Measurements from ENCODE around the gene PLPP2. TPM values are rescaled to one million over a fixed set of nuclear protein-coding genes. Genes with fewer than 3 reads are reported as not detected.

The PLPP2 gene
- total RNA-seq, 1 experiment from 2014 or later, result 91.1 TPM

DNA sequence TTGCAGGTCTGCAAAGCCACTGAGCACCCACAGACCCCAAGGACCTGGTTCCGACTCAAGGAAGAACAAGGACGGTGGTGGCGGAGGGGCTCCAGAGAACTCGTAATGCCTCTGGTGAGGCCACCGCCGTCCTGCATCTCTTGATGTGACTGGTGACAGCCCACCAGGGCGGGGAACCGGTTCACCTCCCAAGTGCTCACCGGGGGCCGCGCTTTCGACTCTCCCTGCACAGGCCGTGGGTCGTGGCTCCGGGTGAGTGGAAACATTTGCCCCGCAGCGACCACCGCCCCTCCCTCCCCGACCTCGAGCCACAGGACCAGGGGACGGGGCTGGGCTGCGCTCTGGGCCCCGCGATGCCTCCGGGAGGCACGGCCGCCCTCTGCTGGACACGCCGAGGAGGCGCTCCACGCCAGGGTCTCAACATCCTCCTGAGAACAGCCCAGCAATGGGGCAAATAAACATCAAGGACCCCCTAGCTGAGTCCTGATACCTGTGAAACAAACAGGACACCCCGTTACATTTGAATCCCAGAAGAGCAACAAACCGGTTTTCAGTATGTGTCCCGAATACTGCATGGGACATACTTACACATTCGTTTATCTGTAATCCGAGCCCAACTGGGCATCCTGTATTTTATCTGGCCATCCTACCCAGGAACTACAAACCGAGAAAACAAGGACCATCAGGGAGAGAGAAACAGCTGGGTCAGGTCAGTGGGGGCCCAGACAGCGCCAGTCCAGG lies 3.9 kb upstream of the PLPP2 start:
- DNase-seq (ENCODE audit: extremely low read depth, low read depth), result no peak

DNA sequence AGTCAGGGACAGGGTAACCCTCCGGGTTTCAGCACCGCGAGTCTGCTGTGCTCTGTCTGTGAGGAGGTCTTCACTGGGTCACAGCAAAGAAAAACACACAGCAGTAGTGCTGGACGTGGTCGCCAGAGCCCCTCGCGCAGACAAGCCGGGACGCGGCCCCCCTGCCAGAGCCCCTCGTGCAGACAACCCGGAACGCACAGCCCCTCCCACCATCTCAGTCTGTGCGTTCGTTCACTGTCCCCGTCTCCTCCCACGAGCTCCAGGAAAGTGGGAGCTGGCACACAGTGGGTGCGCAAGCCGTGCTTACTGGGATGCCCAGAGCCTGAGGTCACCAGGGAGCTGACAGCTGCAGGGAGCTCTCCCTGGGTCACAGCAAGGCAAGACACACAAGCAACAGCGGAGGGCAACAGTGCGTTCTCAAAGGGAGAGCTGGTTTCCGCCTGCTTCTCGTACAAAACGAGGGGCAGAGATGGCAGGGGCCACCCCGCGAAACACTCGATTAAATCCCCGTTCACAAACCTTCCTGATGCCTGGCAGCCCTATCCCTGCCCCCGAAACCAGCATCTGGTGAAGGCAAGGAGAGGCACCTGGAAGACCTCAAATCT lies 3.2 kb upstream of the PLPP2 start:
- no peak for DNase-seq (ENCODE audit: extremely low read depth, low read depth)

DNA sequence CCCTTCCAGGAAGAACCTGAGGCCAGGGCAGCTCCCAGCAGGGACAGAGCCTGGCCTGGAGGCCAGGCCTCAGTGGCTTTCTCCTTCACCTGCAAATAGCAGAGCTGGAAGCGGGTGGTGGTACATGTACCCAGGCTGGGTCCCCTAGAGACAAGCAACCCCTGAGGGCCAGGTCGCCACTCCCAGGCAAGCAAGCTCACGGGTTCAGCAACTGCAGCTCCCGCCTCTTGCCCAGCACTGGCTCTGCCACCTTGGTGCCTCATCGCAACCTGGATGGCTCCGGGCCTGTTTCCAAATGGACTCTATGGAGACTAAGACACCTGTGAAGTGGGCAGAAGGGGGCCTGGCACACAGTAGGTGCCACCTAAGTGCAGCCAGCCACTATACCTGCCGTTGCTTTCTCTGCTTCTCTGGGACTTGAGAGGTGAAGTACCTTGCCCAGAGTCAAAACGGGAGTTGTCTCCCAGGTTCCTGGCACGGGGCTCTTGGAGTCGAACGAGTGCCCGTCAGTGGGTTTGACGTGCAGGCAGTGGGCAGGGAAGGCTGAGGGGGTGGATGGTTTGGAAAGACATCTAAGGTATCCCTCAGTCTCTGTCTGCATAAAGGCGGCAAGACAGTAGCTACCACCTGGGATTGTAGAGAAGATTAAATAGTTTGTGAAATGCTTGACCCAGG lies 2.4 kb upstream of the PLPP2 start:
- DNase-seq (ENCODE audit: extremely low read depth, low read depth), result no peak

DNA sequence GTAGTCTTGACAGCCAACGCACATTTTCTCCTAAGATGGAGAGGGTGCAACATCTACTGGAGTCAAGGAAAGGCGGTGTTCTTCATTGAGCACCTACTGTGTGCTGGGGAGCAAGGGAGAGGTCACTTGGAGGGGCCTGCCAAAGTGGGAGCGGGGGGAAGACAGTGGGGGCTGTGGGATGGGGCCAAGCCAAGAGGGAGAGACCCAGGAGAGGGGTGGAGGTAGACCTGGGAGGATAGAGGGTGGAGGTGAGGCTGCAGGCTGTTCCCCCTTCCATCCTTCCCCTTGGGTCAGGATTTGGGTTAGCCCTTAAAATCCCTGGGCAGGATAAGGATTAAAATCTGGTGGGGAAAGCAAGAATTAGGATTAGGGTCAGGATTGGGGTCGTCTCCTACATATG lies 1.7 kb upstream of the PLPP2 start:
- DNase-seq (ENCODE audit: extremely low read depth, low read depth), result no peak

DNA sequence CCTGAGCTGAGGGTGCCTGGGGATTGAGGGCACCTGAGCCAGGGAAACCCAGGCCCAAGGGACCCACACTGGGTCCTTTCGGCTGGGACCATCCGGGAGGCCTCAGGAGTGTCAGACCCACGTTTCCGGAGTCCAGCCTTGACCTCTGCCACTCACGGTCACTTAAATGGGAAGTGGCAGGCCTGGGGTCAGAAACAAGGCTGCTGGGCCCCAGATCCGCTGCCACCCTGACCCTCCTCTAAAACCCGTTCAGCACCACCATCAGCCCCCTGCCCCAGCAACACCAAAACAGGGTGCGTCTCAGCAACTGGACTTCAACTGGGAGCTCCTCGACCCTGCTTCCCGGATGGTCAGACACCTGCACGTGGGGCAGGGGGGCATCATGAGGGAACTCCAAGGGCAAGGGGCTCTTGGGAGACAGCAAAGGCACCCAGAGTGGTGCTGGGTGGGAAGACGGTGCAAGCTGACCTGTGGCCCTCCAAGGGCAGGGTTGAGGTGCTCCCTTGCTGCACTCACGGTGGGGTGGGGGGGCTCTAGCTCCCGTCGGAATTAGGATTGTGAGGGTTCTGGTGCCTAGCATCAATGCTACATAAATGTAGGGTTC lies 1.2 kb upstream of the PLPP2 start:
- no peak for DNase-seq (ENCODE audit: extremely low read depth, low read depth)

DNA sequence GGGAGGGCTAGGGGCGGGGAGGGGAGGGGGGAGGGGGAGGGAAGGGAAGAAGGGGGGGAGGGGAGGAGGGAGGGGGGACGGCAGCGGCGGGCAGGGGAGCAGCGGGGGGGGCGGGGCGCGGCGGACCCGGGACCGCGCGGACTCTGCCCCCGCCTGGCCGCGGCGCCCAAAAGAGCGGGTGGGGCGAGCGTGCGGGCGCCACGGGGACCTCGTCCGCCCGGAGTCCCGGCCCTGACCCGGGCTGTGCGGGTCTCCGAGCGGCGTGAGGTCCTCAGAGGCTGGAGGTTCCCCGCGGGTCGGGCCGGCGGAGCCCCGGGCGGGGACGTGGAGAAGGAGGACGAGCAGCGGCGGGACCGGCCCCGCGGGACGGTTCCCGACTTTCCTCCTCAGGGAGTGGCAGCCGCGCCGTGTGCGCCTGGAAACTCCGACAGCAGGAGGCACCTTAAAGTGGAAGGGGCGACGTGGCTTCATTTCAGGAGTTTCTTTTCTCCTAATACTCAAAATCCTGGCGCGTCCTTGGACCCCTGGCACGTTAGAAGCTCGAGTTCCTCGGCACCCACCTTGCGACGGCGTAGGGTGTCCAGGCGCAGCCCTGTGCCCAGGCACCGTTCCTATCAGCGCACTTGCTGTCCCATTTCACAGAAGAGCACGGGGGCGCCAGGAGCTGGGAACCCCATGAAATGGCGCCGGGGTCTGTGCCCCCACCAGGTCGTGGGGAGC lies 518 bp upstream of the PLPP2 start:
- no peak for DNase-seq (ENCODE audit: extremely low read depth, low read depth)

DNA sequence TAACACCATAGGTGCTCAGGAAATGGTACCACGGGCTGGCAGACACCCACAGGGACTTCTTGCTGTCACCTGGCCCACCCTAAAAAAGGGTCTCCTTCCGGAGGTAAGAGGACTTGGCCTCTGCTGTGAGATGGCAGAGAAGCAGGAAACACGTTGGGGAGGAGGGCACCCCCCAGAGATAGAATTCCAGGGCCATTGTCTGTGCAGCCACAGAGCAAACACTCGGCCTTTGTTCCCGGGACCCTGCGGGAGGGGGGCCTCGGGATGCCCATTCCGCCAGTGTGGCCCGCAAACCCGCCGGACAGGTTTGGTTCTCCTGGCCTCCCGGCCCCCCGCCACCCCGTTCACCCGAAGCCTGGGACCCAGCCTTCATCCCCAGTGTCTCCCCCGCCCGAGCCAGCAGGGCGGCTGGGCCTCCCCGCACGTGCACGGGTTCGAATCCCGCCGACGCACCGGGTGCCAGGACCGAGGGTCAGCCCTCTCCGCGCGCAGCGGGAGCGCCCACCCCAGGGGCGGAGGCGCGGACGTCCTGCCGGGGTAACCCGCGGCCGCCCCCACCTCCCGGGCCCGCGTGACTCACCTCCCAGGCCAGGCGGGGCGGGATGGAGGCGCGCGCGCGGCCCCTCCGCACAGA lies 714 bp downstream of the PLPP2 start:
- DNase-seq (ENCODE audit: extremely low read depth, low read depth), result no peak

DNA sequence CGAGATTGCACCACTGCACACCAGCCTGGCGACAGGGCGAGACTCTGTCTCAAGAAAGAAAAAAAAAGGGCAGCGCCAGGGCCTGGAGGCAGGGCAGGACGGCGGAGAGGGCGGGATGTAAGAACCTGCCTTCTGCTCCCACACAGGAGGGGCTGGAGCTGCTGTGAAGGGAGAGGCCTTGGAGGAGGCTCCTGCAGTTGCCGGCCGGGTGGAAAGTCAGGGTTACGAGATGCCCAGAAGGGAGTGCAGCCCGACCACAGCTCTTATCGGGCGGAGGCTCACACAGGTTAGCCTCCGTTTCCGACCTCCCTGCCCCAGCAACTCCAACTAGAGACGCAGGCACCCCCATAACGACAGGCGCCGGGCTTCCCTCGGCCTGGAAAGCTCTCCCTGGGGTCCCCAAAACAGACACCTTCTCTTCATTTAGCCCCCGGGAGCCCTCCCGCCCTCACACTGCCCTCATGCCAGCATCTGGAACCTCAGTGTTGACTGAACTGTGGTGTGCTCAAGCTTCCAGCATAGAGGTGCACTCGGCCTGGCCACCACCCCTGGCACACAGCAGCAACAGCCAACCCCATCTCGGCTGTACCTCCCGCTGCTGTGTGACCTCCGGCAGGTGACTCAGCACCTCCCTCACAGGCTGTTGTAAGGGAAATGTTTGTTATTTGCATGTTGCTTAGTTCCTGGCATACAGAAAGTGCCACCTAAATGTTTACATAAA lies 1.4 kb downstream of the PLPP2 start:
- DNase-seq (ENCODE audit: extremely low read depth, low read depth), result peak; percentile 56

DNA sequence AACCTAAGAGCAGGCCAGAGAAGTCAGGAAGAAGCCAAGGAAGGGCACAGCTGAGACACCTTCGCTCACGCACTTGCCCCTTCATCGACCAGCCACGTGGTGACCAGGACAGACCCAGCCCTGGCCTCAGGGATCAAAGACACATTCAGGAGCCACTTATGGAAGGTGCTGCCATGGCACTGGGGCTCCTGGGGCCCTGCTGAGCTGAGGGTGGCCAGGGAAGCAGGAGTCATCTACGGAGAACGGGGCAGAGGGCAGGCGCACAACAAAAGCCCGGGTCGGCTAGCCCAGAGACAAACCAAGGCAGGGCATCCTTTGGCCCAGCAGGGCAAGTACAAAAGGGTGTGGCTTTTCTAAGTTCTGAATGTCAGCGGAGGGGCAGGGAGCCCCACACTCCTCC lies 2.3 kb downstream of the PLPP2 start:
- no peak for DNase-seq (ENCODE audit: extremely low read depth, low read depth)

DNA sequence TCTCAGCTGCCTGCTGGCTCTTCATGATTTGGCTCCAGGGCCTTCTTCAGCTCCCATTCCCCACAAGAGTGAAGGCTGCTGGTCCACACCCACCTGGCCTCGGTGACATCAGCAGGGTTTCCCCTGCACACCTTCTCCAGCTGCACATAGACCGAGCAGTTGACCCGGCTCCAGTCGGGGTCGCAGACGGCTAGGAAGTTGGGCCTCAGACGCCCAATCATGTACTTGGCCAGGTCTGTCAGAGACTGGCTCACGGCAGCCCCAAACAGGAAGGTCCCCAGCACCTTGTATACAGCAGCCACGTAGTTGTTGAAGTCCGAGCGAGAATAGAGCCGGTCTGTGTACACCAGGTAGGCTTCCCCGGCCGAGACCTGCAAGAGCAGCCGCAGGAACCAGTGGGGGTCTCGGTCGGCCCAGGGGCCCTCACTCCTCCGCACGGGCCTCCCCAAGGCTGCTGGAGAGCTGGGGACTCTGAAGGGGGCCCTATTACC lies 3.8 kb downstream of the PLPP2 start:
- no peak for DNase-seq (ENCODE audit: extremely low read depth, low read depth)

DNA sequence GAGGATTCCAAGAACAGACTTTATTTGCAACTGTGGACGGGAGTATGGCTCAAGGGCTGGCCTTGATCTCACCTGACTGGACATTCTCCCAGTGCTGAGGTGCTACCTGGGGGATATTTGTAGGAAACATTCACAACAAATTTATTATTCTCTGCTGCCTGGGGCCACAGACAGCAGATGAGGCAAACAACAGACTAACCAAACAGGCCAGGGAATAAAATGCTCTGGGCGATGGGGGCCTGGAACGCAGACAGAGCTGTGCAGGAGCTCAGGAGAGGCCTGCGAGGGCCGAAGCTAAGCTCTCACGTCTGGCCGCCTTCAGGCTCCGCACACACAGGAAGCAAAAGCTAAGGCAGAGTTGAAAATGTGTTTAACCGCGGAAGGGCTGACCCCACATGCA lies 7.8 kb downstream of the PLPP2 start:
- DNase-seq (ENCODE audit: extremely low read depth, low read depth), result no peak

DNA sequence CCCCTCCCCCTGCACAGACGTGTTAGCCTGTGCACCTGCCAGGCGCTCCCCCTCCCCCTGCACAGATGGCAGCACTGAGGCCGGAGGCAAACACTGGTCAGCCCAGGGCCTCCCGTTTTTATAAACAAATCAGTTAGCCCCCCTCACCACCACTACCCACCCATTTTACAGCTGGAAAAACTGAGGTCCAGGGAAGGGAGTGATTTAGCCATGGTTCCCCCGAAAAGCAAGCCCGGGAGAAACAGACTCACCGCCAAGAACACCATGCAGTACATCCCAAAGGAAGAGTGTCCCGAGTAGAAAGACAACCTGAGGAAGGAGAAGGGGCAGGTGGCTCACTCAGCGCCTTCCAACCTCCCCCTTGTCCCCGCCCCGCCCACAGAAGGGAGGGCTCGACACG lies 8.7 kb downstream of the PLPP2 start:
- no peak for DNase-seq (ENCODE audit: extremely low read depth, low read depth)

DNA sequence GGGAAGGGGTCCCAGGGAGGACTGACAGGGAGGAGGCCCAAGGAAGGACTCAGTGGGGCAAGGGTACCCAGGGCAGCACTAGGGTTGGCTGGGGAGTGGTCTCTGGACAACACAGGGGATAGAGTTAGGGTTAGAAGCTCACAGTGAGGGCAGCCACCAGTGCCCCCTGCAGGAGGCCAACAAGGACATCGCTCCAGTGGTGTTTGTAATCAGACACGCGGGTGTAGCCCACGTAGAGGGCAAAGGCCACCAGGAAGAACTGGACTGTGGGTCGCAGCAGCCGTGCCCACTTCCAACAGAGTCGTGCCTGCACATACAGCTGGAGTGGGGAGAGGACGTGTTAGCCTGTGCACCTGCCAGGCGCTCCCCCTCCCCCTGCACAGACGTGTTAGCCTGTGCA lies 9.2 kb downstream of the PLPP2 start:
- DNase-seq (ENCODE audit: extremely low read depth, low read depth), result no peak

DNA sequence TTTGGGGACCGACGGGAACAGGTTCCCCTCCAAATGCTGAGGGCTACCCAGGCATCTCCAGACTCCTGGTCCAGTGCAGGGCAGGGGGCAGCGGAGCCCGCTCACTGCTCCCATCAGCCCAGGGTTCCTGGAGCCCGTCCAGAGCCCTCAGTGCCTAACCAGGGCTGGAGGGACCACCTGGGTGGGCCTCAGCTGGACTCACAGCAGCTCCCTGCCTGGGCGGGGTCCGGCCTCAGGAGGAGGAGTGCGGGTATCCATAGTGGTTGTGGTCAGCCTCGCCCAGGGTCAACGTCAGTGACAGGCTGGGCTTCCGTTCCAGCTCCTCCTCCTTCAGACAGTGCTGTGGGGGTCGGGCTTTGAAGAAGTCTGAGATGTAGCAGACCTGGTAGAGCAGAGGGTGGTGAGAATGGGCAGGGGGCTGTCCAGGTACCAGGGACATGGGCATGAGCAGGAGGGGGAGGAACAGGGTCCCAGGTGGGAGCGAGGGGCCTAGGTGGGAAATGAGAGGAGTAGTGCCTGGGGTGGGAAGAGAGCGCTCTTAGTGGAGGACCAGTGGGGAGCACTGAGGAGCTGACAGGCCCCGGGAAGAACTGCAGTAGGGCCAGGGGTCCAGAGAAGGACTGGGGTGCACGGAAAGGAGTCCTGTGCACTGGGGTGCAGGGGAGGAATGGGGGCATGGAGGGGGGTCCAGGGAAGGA lies 9.9 kb downstream of the PLPP2 start:
- no peak for DNase-seq (ENCODE audit: extremely low read depth, low read depth)

DNA sequence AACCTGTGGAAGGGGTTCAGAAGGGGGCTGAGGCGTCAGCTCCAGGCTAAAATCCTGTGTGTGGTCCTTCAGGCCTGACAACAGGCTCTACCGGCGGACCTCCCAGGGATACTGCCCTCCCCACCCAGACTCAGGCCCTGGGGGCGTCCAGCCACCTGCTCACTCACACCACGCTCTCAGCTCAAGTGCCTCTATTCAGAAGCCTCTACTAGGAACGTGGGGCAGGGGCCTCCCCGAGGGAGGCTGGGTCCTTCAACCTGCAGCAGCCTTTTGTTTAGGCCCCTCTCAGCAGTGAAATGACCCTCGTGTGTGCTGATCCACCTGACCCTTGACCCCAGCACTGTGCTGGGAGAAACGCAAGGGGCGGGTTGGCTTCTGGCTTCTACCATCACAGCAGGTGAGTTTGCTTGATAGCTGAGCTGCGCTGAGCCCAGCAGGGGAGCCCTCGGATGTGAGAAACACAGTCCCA lies 10.6 kb downstream of the PLPP2 start:
- no peak for DNase-seq (ENCODE audit: extremely low read depth, low read depth)

DNA sequence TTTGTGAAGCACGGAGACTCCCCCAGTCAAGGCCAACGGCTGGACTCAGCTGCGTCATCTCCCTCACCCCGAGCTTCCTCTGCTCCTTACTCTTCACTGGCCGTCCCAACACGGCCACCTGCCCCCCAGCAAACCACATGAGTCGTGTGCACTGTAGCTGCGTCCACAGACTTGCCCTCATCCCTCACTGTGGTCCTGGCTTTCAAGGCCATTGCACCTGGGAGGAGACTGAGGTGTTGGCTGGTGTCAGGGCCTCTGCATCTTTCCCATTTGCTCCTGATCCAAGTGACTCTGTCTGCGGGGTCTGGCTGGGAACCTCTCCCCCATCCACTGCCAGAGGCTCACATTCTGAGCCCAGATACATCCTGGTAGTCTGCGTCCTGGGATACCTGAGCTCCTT lies 11.5 kb downstream of the PLPP2 start:
- DNase-seq (ENCODE audit: extremely low read depth, low read depth), result no peak

DNA sequence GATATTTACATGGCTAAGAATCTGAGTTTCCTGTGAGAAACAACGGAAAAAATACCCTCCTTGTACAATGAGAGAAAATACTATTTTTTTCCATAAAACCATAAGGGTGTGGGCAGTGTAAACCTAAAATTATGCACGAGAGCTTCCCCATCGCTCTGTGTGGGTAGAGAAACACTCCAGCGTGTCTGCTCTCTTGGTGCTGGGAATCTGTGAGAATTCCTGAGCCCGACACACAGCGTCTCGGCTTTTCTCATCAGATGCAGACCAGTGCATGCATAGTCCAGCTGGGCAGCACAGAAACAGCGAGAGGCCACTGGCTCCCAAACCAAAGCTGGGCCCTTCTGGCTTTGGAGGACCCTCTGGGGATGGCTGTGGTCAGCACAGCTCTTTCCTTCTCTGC lies 12.0 kb downstream of the PLPP2 start:
- DNase-seq (ENCODE audit: extremely low read depth, low read depth), result no peak

DNA sequence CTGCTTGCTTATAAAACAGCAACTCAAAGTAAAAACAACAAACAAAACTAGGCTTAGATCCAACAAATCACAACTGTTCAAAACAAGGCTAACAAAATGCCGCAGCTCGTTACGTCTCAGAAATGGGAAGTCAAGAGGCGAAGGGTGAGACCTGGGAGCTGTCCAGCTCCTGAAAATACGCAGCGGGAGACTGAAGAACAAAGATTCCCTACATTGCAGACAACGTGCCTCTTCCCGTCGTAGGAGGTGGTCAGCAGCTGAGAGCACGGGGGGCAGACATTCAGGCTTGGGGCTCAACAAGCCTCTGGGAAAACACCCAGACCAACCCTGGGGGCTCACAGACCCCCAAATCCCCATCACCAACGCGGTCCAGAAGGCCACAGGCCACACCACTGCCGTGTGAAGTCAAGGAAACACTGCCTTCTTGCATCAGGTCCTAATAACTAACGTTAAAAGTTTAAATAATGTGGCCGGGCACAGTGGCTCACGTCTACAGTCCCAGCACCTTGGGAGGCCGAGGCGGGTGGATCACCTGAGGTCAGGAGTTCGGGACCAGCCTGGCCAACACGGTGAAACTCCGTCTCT lies 13.5 kb downstream of the PLPP2 start:
- DNase-seq (ENCODE audit: extremely low read depth, low read depth), result no peak

DNA sequence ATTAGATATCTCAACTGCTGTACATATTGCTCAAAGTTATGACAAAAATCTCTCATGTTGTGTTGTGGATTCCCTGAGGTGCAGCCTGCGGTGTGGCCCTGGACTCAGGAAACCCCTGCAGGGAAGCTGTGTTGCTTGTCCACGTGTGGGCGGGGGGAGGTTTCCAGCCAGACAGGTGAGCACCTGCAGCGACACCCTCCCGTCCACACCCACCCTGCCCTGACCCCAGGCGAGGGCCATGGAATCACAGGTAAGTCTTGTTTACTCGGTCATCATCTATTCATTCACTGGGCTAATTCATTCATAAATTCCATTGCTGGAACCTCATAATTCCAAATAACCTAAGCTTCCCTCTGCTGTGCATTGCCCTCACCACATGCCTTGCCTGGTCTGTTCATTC lies 14.1 kb downstream of the PLPP2 start:
- DNase-seq (ENCODE audit: extremely low read depth, low read depth), result no peak
